T-helper 1 cell (primary cell): ENCODE data around the gene KIF6.
A peak's percentile ranks its signal among the peaks of the same experiment; 100 is the strongest.
"Not testable (repeated sequence)": the region's sequence is repeated elsewhere in the genome, so short reads cannot be mapped to it uniquely, and the experiment has no call there.

ENCODE experiments used
- DNase-seq, 5 donors: peaks; one replicate each; pipeline ENCODE4 v3.0.0-alpha.2; 2012 to 2020

KIF6 gene

DNA sequence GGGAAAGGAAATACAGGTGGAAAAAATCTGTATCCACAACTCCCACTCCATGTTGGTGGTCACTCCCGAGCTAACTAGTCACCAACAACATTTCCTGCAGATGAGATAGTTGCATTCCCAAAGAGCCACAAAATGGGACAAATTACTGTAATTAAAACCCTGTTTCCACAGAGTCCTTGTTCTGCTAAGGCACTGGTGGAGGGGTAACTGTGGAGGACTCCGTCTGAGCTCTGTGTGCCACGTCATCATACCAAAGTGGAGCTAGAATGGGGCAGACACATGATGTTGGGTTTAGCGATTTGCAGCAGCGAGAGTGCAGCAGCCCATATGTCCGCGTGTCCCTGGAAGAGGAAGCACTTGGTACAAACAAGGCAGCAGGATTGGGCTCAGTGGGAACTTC, 230.2 kb downstream of the KIF6 start:
- DNase-seq, result no peak

GRCh38 chr6:39493777-39494176, 231.4 kb downstream of the KIF6 start:
- no peak for DNase-seq

DNA sequence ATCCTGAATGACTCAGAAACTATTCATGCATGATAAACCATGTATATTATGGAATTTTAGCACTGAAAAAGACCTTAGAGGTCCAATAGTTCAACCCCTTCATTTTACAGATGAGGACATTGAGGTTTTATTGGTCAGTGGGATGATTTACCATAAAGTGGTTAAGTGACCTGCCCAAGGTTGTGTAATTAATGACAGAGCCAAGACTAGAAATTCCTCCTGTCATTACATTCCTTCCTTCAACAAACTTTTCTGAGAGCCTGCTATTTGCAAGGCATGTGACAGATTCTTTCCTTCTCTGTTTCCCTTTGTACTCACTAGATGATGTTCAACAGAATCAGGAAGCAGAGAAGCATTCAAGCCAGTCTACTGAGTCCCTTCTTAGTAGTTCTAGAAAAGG, 232.0 kb downstream of the KIF6 start:
- DNase-seq, result no peak

DNA sequence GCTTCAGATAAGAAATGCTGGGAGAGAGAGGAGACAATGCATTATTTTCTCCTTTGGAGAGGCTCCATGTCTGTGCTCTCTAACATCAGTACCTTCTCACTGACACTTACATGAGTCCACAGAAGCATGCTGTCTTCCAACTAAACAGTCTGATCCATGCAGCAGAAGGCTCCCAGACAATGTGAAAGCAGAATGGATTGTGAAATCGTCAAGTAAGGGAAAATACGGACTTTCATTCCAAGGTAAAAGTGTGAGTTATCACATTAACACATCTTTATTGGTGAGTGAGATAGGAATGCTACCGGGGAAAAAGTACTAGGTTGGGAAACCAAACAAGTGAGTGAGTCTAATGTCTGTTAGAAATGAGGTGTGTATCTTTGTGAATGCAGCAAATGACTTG, 235.1 kb downstream of the KIF6 start:
- no peak for DNase-seq

DNA sequence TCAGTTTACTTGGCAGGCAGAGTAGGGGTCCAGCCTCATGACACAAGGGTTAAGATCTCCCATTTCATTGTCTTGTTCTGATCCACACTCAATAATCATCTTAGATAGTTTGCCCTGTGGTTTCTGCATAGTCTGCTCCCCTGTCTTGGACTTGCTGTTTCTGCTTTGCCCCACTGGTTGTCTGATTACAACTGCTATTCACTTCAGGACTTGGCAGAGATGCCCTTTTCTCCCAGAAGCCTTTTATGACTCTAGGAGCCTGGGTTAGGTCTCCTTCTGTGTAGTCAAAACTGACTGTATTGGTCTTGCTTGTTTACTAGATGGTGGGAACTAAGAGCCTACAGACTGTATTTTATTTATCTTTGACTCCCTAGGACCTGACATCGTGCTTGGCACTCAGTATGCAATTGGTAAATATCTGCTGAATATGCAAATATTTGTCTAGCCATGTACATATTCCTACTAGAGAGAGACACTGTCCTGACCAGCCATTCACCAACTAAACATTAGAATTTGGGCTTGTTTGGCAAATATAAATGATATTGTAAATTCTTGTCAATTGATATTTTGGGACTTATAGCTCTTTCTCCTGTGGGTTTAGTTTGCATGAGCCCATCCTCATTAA, 236.8 kb downstream of the KIF6 start:
- DNase-seq, result no peak

- DNase-seq, result no peak
These were observed 240.9 kb downstream of the KIF6 start for GRCh38 chr6:39484276-39484675.

GRCh38 chr6:39479819-39480218, 245.4 kb downstream of the KIF6 start:
- DNase-seq, result not testable (repeated sequence)

GRCh38 chr6:39476670-39477069, 248.5 kb downstream of the KIF6 start:
- no peak for DNase-seq

DNA sequence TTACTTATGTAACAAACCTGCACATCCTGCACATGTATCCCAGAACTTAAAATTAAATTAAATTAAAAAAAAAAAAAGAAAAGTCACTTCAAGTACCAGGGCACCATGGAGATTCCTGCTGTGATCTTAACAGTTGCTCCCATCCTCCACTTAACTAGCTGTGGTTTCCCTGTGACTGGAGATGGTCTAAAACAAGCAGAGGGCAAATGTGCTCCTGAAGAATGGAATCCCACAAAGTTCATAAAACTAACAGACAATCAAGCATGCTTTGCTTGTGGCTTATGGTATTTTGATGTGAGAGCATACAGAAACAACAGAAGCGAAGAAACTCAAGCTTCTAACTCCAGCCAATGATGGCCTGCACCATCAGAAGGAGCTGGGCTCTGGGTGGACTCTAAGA, 249.1 kb downstream of the KIF6 start:
- no peak for DNase-seq

DNA sequence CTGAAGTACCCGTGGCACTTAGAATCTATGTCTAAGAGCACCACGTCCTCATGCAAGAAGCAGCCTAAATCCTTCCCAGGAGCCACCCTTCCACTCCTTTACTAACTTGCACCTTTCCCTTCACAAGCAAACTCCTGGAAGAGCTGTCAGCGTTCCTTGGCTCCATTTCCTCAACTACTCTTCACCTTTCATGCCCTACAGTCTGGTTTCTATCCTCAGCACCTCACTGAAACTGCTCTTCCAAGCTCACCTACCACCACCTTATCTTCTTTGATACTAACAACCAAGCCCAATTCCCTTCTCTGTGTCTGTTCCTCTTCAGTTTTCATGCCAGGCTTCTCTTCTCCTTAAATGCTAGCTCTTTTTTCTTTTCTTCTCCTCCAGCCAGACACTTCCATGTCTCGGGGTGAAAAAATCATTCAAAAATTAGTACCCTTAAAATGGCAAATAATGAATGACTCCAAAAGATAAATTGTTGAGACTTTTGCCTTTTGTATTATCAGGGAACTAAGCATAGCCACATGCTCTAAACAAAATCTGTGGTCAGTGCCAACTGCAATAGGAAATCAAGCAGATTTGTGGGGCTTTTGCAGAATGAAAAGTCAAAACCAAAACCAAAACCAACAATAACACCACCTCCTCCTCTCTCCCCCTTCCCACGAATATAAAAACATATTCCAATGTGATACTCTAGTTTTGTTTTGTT, 253.1 kb downstream of the KIF6 start:
- peak in 1 of 5 donors; percentile 15 for DNase-seq

- DNase-seq, result no peak
These were observed 254.7 kb downstream of the KIF6 start for GRCh38 chr6:39470506-39470905.

DNA sequence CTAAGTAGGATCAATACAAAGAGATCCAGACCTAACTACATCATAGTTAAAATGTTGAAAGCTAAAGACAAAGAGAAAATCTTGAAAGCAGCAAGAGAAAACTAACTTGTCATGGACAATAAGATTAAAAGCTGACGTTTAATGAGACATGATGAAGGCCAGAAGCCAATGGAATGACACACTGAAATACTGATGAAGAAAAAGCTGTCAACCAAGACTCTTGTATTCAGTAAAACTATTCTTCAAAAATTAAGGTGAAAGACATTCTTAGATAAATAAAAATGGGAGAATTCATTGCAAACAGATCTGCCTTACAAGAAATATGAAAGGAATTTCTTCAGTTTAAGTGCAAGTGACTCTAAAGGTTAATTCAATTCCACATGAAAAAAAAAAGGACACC, 256.8 kb downstream of the KIF6 start:
- no peak for DNase-seq

GRCh38 chr6:39466631-39467030, 258.6 kb downstream of the KIF6 start:
- DNase-seq, result no peak

DNA sequence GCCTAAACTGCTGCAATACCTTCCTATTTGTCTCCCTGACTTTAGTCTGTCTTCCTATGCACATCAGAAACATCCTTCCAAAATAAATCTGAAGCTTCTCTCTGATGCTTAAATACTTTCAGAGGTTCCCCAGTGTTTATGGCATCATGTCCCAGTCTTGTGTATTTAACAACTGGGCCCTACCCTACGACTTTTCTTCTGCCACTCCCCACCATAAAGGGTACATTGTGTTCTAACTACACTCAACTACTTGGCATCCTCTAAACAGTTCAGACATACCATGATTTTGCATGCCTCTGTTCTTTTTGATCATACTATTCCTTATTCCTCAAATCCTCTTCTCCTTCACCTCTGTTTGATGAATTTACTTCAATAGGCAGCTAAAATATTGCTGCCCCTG, 259.7 kb downstream of the KIF6 start:
- DNase-seq, result no peak

- DNase-seq, result no peak
These were observed 261.1 kb downstream of the KIF6 start for GRCh38 chr6:39464067-39464466.

- DNase-seq, result no peak
These were observed 271.2 kb downstream of the KIF6 start for GRCh38 chr6:39453956-39454524.

DNA sequence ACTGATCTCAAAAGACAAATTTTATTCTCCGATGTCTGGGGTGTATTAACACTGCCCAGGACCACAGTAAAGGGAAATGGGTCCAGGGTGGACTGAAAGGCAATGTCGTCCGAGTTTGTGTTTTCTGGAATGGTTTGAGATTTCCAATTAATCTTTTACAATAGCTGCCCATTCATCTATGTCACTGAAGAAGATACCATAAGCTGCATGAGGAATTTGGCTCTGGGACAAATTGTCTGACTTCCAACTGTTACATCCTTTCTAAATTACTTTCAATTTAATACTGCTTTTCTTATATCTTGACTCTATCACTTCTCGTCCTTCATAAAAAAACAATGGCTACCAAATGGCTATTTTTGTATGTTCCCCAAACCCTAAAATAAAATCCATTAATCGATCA, 272.0 kb downstream of the KIF6 start:
- DNase-seq, result no peak

DNA sequence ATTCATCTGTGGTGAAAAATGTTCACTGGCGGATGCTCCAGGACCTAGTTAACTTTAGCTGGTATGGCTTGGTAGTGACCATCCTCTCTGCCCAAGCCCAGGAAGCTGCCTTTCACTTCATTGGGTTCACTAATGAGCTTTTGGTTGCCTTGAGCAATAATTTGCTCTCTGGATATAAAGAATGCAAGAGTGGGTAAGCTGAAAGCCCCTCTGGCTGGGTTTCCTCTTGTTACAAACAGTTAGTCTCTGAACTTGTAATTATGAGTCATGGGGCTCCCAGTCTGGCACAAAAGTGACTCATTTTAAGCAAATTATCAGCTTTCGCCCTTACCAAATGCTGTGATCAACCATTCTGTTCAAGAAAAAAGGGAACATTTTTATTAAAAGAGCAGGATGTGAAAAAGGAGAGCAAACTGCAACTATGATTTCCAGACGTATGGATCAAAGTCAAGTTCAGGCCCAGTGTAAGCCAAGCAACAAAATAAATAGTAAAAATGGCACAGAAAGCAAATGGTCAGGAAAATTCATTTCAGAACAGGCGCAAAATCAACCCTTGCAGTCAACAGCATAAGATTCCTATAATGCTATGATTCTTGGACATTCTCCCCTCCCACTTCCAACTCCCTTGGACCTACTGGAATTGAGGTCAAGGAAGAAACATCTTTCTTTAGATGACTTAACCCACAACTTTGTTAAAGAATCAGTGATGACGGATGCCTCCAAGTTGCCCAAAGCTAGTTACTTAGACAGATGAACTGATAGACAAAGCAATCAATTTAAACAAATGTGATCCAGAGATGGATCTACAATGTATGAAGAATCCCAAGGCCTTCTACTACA, 272.7 kb downstream of the KIF6 start:
- DNase-seq, result no peak

GRCh38 chr6:39451831-39452230, 273.4 kb downstream of the KIF6 start:
- no peak for DNase-seq

GRCh38 chr6:39449022-39449421, 276.2 kb downstream of the KIF6 start:
- DNase-seq, result no peak

DNA sequence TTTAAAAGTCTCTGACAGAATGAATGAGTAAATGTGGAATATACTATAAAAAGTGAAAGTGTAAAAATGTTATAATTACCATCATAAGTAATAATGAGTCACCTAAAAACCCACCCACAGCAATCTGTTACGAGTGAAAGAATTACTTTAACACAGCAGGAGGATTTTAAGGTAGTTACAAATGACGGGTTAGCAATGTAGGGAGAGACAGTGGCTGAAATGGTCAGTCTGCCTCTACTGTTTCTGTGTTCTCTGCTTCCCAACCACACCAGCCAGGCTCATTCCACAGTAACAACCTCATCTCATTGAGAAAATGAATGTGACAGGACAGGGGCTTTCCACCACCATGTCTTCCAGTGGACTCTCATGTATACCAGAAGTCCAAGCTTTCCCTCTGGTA, 278.3 kb downstream of the KIF6 start:
- DNase-seq, result no peak

DNA sequence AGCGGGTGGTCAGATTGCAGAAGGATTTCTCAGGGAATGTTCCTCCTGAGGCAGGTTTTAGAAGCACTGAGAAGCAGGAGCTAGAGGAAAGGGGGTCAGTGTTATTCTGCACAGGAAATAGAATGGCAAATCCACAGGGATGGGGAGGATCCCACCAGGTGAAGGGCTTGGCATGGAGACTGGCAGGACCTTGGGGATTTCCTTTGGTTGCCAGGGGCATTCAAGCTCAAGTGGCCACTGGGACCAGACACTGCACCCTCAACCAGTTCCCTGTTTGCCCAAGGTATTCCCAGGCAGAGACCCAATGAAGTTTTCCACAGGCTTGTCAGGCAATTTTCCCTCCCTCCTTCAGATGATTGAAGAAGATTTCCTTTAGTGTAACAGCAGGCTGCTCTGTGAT, 279.5 kb downstream of the KIF6 start:
- DNase-seq, result no peak

DNA sequence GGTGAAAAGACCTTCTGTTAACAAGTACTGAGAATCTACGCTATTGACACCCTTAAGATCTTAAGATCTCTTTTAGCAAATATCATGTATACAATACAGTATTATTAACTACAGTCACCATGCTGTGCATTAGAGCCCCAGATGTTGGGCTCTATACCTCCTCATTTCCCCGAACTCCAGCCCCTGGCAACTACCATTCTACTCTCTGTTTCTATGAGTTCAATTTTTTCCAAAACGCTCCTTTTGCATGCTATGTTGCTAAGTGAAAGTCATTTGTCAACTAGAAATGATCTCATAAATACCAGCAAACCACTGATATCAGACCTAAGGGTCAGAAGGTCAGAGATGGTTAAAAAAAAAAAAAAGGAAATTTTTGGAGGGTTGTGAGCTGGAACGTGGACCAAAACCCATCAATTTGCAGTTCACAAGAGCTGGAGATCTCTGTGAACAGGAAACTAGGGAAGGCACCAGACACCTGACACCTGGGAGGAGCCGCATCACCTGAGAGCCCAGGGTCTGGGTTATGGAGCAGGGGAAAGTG, 280.7 kb downstream of the KIF6 start:
- no peak for DNase-seq
